ENCODE measurements around the gene KLHL17.

Gene KLHL17

DNA sequence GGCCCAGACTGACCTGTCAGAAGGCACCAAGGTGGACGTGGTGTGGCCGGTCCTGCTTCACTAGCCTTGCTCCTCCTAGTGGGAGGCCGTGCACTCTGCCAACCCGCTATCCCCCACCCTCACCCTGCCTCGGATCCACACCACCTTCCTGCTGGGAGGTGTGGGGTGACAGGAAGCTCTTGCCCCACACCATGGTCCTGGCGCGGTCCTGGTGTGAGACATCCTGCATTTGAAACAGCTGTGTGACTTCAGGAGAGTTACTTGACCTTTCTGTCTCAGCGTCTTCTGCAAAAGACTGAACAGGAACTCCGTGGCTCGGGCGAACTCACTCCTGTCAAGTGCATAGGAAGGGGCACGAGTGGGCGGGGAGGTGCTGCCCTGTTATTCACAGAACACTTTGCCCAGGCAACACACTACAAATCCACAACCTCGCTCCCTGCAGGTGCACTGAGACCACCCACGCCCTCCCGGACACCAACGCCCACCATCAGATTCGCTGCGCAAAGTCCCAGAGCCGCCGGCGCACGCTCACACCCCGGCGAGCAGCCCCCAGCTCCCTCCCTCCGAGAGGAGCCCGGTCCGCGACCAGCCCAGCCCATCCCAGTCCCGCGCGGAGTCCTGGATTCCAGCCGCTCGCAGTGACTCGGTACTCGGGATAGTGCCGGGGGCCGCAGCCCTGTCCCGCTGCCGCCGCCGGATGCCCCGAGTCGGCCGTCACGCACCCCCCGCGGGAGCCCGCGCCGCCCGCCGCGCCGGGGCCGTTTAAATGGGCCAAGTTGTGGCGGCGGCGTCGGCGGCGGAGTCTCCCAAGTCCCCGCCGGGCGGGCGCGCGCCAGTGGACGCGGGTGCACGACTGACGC lies 37.0 kb upstream of the KLHL17 start, which contains the start of gene SAMD11:
TSS of gene SAMD11 (plus strand) at position 793 of the 860 bp plus-strand sequence. CDS start 509 bp downstream, outside the sequence.
- DNase-seq (ENCODE audit: low spot score) = no peak

DNA sequence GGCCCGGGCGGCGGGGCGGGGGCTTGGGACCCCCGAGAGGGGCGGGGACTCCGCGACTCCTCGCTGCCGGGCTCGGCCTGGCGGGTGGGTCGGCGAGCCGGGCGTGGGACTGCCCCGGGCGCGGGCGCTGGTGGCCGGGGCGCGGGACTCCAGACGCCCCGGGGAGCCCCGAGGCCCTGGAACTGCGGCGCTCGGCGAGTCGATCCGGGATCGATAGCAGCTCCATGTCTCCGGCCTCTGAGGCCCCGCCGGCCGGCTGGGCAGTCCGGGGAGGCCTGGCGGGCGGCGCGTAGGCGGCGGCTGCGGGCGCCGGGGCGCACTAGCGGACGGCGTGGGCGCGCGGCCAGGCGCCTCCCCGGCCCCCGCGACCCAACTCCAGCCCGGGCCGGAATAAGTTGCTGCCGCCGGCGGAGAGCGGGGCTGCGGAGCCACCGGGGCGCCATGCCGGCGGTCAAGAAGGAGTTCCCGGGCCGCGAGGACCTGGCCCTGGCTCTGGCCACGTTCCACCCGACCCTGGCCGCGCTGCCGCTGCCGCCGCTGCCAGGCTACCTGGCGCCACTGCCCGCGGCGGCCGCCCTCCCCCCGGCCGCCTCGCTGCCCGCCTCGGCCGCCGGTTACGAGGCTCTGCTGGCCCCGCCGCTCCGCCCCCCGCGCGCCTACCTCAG lies 36.3 kb upstream of the KLHL17 start:
- DNase-seq (ENCODE audit: low spot score) = no peak

DNA sequence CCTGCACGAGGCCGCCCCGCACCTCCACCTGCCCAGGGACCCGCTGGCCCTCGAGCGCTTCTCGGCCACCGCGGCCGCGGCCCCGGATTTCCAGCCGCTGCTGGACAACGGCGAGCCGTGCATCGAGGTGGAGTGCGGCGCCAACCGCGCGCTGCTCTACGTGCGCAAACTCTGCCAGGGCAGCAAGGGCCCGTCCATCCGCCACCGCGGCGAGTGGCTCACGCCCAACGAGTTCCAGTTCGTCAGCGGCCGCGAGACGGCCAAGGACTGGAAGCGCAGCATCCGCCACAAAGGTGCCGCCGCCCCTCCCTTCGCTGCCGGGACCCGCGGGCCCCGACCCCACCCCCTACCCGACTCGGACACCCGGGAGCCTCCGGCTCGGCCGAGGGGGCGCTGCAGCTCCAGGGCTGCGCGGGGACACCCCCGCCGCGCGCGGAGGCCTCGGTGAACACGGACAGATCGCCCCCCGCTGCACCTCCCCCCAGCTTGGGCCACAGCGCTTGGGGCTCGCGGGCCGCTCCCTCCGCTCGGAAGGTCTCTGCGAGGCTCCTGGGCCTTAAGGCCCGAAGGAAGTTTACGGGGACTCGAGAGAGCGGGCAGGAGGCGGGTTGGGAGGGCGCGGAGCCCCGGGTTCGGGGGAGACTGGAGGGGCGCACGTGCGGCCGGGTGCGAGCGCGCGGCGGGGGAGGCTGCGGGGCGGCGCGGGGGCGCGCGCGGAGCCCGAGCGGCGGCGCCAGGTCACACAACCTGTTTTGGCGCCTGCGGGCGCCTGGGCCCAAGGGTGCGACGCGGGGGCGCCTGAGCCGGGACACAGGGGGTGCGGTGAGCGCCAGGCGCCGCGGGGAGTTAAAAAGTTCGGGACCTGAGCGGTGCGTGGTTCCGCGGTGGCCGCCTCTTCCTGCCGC lies 35.5 kb upstream of the KLHL17 start:
- DNase-seq (ENCODE audit: low spot score) = no peak

DNA sequence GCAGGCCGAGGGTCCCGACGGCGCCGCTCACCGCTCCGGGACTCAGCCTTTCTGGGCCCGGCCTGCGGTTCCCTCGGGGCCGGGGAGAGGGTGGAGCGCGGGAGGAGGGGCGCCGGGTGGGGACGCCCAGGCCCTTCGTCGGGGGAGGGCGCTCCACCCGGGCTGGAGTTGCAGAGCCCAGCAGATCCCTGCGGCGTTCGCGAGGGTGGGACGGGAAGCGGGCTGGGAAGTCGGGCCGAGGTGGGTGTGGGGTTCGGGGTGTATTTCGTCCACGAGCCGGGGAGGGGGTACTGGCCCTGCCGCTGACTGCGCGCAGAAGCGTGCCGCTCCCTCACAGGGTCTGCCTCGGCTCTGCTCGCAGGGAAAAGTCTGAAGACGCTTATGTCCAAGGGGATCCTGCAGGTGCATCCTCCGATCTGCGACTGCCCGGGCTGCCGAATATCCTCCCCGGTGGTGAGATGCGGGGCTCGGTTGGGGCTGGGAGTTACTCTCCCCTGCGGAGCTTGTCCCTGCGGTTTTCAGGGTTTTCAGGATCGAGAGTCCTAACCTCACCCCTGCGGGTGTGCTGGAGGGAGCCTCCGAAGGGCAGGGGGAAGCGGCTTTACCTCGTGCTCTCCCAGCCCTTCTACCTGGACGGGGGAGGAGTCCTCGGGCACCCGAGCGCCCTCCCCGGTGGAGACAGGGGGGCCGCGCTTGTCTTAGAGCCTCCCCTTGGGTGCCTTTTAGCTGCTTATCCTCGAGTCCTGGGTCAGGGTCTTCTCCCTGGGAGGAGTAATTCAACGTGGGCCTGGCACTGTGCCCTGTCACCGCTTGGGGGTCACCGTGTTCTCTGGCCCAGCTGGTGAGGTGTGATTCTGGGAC lies 34.6 kb upstream of the KLHL17 start:
- DNase-seq (ENCODE audit: low spot score) = no peak

DNA sequence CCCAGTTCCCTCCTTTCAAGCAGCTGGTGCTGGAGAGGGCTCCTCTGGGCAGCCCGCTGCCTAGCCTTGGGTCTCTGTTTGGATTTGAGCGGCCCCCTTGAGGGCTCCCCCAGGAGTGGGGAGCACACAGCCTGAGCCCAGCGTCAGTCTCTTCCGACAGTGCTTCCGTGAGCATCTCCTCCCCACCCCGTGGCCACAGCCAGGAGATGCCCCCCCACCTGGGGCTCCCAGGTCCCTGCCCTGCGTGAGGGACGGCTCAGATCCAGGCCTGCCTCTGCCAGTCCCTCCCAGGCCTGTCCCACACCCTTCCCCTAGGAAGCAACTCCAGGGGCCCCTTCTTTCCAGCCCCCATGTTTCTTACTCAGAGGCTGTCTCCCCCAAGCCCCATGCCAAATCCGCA lies 33.1 kb upstream of the KLHL17 start:
- DNase-seq (ENCODE audit: low spot score) = no peak

DNA sequence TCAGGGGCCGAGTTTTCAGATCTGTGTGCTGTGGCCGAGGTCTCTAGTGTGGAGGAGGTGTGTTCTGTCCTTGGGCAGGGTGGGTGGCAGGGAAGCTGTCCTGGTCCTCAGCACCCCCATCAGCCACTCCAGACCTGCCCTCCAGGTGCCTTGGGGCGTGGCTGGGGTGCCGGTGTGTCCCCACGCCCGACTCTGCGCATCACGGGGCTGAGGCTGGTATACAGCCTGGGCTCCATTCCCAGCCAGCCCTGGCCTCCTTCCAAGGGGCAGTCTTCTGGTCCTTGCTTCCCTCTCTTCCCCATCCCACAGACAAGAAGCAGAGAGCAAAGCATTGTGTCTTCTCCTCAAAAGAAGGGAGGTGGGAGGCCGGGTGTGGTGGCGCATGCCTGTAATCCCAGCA lies 32.6 kb upstream of the KLHL17 start:
- DNase-seq (ENCODE audit: low spot score) = no peak

DNA sequence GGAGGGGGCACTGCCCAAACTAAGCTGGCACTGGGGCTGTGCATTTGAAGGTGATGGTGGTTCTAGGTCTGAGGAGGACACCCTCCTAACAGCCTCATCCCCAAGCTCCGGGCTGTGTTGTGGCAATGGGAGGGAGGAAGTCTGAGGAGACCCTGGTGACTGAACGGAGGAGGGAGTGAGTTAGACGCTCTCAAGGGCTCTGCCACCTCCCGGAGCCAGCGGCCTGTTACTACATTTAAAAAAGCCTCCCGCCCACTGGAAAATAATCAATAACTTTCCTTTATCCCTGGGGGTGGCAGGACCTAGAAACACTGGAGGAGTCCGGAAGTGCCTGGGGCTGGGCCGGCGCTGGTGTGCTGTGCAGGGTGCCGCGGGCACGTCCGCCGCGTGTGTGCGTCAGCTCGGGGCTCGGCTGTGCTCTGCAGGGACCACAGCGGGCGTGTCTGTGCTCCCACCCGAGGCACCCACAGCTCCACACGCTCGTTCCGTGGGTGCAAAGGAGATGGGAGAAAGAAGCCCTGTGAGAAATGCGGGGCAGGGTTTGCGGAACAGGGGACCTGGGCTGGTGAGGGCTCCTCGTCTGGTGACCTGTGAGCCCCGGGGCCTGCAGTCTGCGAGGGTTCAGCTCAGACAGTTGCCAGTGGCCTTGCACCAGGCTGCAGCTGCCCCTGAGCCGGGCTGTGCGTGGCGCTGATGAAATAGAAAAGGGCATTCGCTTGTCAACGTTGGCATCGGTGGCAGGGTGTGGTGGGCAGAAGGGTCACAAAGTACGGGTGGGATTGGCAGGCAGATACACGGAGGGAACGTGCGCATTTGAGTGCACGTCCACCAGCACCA lies 31.3 kb upstream of the KLHL17 start:
- DNase-seq (ENCODE audit: low spot score) = no peak

DNA sequence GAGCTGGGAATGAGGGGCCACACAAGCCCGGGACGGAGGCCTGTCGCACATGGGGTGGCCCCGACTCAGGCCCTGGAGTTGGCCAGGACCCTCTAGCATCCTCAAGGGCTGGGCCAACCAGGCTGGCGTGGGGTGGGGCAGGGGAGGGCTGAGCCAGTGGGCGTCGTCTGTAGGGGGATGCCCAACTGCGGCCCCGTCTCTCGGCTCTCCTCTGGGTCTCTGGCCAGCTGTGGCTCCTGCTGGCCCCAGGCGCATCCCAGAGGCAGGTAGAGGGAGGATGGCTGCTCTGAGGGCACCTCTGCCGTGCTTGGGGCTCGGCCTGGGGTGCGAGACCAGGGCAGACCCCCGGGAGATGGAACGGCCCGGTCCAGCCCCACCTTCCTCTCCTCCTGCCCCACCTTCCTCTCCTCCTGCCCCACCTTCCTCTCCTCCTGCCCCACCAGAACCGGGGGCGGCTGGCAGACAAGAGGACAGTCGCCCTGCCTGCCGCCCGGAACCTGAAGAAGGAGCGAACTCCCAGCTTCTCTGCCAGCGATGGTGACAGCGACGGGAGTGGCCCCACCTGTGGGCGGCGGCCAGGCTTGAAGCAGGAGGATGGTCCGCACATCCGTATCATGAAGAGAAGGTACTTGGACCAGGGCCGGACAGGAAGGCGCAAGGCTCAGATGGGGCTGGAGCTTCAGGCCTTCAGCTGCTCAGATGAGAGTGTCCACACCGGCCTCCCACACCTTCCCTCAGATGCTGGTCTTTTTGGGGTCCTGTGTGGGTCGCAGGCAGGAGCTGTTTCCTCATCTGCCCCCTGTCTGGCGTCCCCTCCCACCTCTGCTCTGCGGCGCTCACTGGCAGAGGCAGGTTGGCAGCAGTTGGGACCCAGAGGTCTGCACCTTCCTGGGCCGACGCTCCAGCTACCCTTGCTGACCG lies 30.4 kb upstream of the KLHL17 start:
- DNase-seq (ENCODE audit: low spot score) = no peak

DNA sequence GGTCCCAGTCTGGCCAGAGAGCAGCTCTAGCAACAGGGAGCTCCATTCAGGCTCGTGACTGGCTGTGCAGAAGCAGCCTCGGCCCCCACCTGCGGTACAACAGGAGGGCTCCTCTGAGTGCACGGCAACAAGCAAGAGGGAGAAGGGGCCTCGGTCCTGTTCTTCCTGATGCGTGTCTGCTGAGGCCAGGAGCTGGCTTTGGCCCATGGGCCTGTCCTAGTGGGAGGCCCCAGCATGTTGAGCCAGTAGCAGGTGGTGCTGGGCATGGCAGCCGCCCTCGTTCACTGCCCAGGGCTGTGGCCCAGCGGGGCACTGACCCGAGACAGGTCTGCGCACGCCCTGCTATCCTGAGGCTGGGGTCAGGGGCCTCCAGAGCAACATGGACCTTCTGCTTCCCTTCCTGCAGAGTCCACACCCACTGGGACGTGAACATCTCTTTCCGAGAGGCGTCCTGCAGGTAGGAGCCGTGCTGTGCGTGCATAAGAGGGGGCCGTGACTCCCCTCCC lies 29.7 kb upstream of the KLHL17 start:
- DNase-seq (ENCODE audit: low spot score) = no peak

DNA sequence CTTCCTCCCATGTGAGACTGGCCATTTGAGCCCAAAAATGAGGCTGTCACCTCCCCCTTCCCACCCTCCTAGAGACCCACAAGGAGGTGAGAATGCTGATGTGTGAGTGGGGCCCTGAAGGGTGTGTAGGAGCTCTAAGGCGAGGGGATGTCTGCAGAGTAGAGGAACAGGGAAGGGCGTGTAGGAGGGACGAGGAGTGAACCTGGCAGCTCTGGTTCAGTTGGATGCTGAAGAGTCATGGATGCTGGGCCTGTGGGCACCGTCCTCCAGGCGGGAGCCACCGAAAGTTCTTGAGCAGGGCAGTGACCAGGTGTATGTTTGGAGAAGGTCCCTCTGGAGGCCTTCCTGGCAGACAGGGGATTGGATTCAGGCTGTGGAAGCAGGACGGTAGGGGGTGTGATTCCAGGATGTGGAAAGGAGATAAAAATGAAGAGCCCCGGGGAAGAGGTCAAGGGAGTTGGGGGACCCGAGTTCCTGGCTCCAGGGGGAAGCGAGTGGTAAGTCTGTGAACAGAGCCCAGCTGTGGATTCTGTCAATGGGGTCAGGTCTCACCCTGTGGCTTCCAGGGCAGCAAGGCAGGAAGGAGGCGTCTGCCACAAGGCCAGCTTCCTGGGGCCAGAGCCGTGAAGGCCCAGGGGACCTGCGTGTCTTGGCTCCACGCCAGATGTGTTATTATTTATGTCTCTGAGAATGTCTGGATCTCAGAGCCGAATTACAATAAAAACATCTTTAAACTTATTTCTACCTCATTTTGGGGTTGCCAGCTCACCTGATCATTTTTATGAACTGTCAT lies 28.8 kb upstream of the KLHL17 start:
- DNase-seq (ENCODE audit: low spot score) = no peak

DNA sequence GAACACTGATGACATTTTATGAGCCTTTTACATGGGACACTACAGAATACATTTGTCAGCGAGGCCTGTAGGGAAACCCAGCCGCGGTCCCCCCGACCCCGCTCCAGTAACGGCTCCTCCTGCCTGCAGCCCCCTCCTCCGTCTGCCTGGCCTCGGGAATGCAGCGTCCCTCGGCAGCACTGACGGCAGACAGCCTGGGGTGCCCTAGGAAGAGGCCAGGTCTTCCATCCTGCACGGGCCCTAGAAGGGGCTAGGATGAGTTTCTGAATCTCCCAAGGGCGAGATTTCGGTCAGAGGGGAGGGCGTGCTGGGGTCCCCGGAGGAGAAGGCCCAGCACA lies 28.2 kb upstream of the KLHL17 start:
- DNase-seq (ENCODE audit: low spot score) = no peak

DNA sequence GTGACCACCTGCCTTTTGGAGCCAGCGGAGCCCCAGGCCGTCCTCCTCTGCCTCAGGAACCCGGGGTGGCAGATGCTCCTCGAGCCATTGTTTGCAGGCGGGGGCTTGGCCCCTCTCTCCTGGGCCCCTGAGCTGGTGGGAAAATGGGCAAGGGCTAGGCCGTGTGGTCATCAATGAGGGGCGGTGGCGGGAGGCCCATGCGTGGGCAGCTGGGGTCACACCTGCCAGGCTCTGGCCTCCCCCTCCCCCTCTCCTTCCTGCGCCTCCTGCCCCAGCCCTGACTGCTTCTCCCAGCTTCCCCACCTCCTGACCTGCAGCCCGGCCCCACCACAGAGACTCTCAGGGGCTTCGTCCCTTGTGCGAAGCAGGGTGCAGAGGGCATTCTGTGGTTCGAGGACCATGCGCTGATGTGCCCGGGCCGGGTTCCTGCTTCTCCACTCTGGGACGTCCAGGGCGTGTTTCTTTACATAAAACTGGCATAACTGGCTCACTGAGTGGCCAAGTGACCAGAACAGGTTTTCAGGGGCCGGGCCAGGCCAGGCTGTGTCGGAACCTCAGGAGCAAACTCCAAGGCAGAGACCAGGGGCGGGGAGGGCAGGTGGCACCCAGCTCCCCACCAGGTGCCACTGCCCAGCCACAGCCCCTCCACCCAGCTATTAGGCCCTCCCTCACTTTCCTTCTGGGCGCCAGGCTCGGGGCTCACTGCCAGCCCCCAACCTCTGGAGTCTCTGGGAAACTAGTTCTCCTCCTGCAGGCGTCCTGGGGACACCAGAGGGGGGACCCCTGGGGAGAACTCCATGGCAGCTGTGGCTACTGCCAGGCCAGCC lies 27.4 kb upstream of the KLHL17 start:
- DNase-seq (ENCODE audit: low spot score) = no peak

DNA sequence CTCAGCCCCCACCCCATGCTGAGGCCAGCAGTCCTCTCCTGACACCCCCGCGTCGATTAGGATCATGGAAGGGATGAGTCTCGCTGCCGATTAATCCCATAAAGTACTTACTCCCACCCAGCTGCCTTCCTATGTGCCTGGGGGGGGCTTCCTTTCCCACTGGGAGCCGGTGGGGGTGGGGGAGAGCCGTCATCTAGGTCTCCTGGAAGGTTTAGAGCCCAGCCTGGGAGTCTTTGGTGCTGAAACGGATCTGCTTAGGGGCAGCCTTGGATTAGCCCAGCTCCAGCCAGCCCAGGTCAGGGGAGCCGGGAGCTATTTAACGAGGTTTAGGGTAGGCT lies 26.8 kb upstream of the KLHL17 start:
- DNase-seq (ENCODE audit: low spot score) = no peak

DNA sequence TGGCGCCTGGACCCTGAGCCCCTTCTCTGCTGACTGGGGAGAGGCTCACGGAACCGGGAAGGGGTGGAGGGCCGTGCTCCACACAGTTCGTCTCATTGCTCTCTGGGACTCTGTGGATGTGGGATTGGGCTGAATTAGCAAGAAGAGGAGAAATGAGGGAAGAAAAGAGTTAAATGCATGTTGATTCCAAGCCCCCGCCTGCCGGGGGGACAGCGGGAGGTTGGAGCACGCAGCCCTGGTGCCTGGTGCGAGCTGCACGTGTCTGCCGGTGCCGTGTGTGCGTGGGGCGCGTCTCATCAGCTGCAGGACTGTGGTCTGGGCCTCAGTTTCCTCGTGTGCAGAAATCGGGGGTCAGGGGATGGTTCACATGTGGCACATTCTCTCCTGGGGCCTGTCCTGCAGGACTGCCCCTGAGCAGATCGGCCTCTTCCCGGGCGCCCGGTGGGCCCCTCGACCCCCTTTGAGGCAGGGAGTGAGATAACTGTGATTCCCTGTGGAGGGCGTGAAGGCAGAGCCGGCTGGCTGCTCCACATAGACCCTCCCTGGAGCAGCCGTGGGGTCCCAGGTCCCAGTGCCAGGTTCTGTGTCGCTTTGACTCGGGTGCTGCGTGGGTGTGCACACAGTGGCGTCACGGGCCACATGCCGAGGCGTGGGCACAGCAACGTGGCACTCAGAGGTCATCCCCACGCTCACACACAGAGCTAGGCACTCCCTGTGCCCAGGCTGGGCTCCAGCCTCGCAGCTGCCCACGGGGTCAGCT lies 25.2 kb upstream of the KLHL17 start:
- DNase-seq (ENCODE audit: low spot score) = no peak

DNA sequence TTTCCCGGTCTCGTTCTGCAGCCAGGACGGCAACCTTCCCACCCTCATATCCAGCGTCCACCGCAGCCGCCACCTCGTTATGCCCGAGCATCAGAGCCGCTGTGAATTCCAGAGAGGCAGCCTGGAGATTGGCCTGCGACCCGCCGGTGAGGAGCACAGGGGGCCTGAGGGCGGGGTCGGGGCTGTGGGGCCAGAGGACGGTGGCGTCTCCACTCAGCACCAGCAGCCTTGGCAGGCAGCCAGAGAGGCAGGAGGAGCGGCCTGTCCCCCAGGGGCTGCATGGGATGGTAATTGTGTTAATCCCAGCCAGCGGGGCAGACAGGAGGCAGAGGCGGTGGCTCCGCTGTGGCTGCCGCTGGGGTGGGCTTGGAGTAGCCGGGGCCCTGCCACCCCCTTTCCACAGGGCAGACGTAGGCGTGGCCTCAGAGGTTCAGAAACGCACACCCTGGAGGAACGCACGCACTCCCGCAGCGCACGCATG lies 24.6 kb upstream of the KLHL17 start:
- no peak for DNase-seq (ENCODE audit: low spot score)

DNA sequence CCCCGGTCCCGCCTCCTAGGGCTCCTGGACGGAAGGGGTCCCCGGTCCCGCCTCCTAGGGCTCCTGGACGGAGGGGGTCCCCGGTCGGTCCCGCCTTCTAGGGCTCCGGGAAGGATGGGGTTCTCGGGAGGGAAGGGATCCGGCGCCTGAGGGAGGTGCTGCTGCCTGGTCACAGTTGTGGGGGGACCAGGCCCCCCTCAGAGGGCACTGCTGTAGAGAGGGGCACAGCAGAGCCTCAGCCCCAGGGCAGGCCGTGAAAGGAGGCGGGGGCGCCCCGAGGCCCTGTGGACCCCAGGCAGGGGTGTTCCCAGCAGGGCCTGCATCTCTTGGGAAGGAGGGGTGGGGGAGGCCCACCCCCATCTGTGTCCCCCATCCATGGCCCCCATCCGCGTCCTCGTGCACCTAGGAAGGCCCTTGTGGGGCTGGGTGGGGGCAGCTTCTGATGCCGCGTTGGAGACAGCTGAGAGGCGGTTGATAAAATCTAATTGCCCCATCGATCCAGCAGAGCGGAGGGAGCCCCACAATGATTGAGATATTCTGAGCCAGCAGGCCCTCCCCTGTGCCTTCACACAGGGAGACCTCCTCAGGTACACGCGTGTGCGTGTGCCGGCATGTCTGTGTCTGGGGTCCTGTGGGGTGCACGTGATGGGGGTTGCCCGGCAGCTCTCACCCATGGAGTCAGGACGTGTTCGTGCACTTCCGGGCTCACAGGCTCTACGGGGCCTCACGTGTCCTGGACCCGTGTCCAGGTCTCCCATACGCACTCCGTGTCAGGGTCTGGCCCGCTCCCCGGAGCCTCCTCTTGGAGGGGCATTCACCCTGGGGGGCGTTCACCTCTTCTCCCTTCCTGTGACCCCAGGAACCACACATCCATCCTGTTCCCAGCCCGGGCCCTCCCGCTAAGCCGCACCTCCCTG lies 23.8 kb upstream of the KLHL17 start:
- DNase-seq (ENCODE audit: low spot score) = no peak
